ENCODE data around the gene PCMTD2. TPM values are rescaled to one million over a fixed set of nuclear protein-coding genes. Genes with fewer than 3 reads are reported as not detected.
"Not testable (repeated sequence)": the region's sequence is repeated elsewhere in the genome, so short reads cannot be mapped to it uniquely, and the experiment has no call there.

Gene PCMTD2
- total and polyA plus RNA-seq, 2 experiments from 2014 or later = 37.7 to 79.2 TPM

DNA sequence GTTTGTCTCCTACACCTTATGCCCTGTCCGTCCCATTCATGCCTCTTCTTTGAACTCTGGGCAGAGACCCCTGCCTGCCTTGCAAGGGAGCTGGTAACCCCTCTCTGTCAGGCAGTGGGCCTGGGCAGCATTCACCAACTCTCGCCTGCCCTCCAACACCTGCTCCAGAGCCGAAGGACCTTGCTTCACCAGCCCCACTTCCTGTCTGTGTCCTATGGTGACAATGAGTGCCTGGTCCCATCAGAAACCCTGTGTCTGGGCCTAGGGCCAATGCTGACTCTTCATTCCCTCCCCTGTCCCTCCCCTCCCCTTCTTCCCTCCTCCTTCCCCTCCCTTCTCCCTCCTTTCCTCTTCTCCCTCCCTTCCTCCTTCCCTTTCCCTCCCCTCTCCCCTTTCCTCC lies 22.8 kb upstream of the PCMTD2 start:
- Histone ChIP-seq H2AFZ (no peak overlapping the region), H3K9me2 (replicated peaks; ENCODE audit: insufficient read depth) (no peaks in the 10 kb centered on the region), H3K9me3 (ENCODE audit: low read depth) (no peaks in the 10 kb centered on the region), H3K27ac (no peak overlapping the region), H4K20me1 (ENCODE audit: insufficient read depth, poor library complexity, severe bottlenecking) (no peaks in the 10 kb centered on the region), H3K79me2 (no peaks in the 10 kb centered on the region), H3K4me3 (no peak overlapping the region), H3K36me3 (replicated peaks; ENCODE audit: insufficient read depth, low read depth) (no peaks in the 10 kb centered on the region), H3K4me2 (no peak overlapping the region), H3K27me3 (no peaks in the 10 kb centered on the region), H3K4me1 (ENCODE audit: insufficient read depth) (peaks cover 8% of the 10 kb centered on the region)
- TF ChIP-seq EZH2 (IDR thresholded peaks at IDR 0.05; ENCODE audit: borderline replicate concordance) (no peak), EZH2phosphoT487 (IDR thresholded peaks at IDR 0.05; ENCODE audit: low read depth, severe bottlenecking, unreplicated experiment) (no peak)
- TF ChIP-seq, protein P1, sequence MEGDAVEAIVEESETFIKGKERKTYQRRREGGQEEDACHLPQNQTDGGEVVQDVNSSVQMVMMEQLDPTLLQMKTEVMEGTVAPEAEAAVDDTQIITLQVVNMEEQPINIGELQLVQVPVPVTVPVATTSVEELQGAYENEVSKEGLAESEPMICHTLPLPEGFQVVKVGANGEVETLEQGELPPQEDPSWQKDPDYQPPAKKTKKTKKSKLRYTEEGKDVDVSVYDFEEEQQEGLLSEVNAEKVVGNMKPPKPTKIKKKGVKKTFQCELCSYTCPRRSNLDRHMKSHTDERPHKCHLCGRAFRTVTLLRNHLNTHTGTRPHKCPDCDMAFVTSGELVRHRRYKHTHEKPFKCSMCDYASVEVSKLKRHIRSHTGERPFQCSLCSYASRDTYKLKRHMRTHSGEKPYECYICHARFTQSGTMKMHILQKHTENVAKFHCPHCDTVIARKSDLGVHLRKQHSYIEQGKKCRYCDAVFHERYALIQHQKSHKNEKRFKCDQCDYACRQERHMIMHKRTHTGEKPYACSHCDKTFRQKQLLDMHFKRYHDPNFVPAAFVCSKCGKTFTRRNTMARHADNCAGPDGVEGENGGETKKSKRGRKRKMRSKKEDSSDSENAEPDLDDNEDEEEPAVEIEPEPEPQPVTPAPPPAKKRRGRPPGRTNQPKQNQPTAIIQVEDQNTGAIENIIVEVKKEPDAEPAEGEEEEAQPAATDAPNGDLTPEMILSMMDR (IDR thresholded peaks at IDR 0.05; ENCODE audit: poor library complexity) = no peak
- no peak for DNase-seq (ENCODE audit: low spot score)
- 93% methylated on average over 3 of the region's 3 CpGs for WGBS (ENCODE audit: low lambda C conversion rate, missing lambda C conversion rate)

DNA sequence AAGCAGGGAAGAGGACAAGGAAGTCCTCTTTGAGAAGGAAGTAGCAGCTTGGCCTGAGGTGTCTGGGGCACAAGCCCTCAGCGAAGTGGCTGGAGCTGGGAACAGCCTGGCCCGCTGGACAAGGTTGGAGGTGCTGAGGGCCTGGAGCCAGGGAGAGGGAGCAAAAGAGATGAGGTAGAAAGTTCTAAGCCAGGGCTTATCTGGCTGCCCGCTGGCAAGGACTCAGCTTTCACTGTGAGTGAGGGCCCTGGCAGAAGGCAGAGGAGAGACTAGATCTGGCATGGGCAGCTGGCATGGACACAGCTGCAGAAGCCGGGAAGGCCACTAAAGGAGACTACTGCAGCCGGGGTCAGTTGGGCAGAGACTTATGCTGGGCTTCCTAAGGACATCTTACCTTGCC lies 21.8 kb upstream of the PCMTD2 start:
- peaks cover 8% of the 10 kb centered on the region for H3K4me1 ChIP-seq (ENCODE audit: insufficient read depth)
- no peaks in the 10 kb centered on the region for H3K9me2 ChIP-seq (replicated peaks; ENCODE audit: insufficient read depth)
- no peaks in the 10 kb centered on the region for H3K79me2 ChIP-seq
- H3K27ac ChIP-seq = no peak overlapping the region
- no peak overlapping the region for H2AFZ ChIP-seq
- WGBS (ENCODE audit: low lambda C conversion rate, missing lambda C conversion rate) = 92% methylated on average over 5 of the region's 5 CpGs
- no peak overlapping the region for H3K4me2 ChIP-seq
- DNase-seq (ENCODE audit: low spot score) = no peak
- no peaks in the 10 kb centered on the region for H3K36me3 ChIP-seq (replicated peaks; ENCODE audit: insufficient read depth, low read depth)
- H3K27me3 ChIP-seq = no peaks in the 10 kb centered on the region
- TF ChIP-seq EZH2phosphoT487 (IDR thresholded peaks at IDR 0.05; ENCODE audit: low read depth, severe bottlenecking, unreplicated experiment) (no peak), EZH2 (IDR thresholded peaks at IDR 0.05; ENCODE audit: borderline replicate concordance) (no peak)
- TF ChIP-seq, protein P1 (IDR thresholded peaks at IDR 0.05; ENCODE audit: poor library complexity) = no peak
- H3K9me3 ChIP-seq (ENCODE audit: low read depth) = no peaks in the 10 kb centered on the region
- H3K4me3 ChIP-seq = no peak overlapping the region
- H4K20me1 ChIP-seq (ENCODE audit: insufficient read depth, poor library complexity, severe bottlenecking) = no peaks in the 10 kb centered on the region

DNA sequence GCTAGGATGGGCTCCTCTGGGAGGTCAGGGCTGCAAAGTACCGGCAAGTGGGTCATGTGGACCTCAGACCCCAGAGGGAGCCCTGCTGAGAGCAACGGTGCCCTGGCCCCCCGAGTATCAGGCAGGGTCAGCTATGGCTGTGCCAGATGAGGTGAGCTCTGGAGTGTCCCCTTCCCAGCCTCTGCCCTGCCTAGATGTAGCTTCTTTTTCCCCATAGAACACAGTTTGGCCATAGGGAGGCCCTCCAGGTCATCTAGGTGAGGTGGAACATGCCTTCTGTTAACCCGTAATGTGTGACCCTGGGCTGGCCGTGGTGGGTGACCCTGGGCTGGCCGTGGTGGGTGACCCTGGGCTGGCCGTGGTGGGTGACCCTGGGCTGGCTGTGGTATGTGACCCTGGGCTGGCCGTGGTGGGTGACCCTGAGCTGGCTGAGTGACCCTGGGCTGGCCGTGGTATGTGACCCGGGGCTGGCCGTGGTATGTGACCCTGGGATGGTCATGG lies 21.2 kb upstream of the PCMTD2 start:
- H3K79me2 ChIP-seq = no peaks in the 10 kb centered on the region
- TF ChIP-seq EZH2 (IDR thresholded peaks at IDR 0.05; ENCODE audit: borderline replicate concordance) (no peak), EZH2phosphoT487 (IDR thresholded peaks at IDR 0.05; ENCODE audit: low read depth, severe bottlenecking, unreplicated experiment) (no peak)
- TF ChIP-seq, protein P1 (IDR thresholded peaks at IDR 0.05; ENCODE audit: poor library complexity) = no peak
- no peaks in the 10 kb centered on the region for H4K20me1 ChIP-seq (ENCODE audit: insufficient read depth, poor library complexity, severe bottlenecking)
- H3K4me1 ChIP-seq (ENCODE audit: insufficient read depth) = peaks cover 5% of the 10 kb centered on the region
- H3K4me3 ChIP-seq = no peak overlapping the region
- H3K27ac ChIP-seq = no peak overlapping the region
- no peak overlapping the region for H2AFZ ChIP-seq
- H3K9me3 ChIP-seq (ENCODE audit: low read depth) = no peaks in the 10 kb centered on the region
- DNase-seq (ENCODE audit: low spot score) = no peak
- 97% methylated on average over 7 of the region's 11 CpGs for WGBS (ENCODE audit: low lambda C conversion rate, missing lambda C conversion rate)
- no peak overlapping the region for H3K4me2 ChIP-seq
- no peaks in the 10 kb centered on the region for H3K9me2 ChIP-seq (replicated peaks; ENCODE audit: insufficient read depth)
- H3K27me3 ChIP-seq = no peaks in the 10 kb centered on the region
- no peaks in the 10 kb centered on the region for H3K36me3 ChIP-seq (replicated peaks; ENCODE audit: insufficient read depth, low read depth)

DNA sequence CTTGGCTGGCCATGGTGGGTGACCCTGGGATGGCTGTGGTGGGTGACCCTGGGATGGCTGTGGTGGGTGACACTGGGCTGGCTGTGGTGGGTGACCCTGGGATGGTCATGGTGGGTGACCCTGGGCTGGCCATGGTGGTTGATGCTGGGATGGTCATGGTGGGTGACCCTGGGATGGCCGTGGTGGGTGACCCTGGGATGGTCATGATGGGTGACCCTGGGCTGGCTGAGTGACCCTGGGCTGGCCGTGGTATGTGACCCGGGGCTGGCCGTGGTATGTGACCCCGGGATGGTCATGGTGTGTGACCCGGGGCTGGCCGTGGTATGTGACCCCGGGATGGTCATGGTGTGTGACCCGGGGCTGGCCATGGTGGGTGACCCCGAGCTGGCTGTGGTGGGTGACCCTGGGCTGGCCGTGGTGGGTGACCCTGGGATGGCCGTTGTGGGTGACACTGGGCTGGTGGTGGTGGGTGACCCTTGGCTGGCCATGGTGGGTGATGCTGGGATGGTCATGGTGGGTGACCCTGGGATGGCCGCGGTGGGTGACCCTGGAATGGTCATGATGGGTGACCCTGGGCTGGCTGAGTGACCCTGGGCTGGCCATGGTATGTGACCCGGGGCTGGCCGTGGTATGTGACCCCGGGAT lies 20.5 kb upstream of the PCMTD2 start:
- H2AFZ ChIP-seq; H3K9me2 ChIP-seq (replicated peaks; ENCODE audit: insufficient read depth); H4K20me1 ChIP-seq (ENCODE audit: insufficient read depth, poor library complexity, severe bottlenecking); H3K4me3 ChIP-seq; H3K4me2 ChIP-seq; H3K36me3 ChIP-seq (replicated peaks; ENCODE audit: insufficient read depth, low read depth); DNase-seq (ENCODE audit: low spot score); H3K9me3 ChIP-seq (ENCODE audit: low read depth); H3K79me2 ChIP-seq; H3K27ac ChIP-seq; H3K4me1 ChIP-seq (ENCODE audit: insufficient read depth); H3K27me3 ChIP-seq: not testable (repeated sequence)
- WGBS (ENCODE audit: low lambda C conversion rate, missing lambda C conversion rate) = 95% methylated on average over 6 of the region's 17 CpGs

Measured in hepatocyte (in vitro differentiated cells).